ENCODE results near the gene MCTP2.

MCTP2 gene

GRCh38 chr15:94386351-94386750 is 155.0 kb downstream of the MCTP2 start:
- no peak for DNase-seq (ENCODE audit: low read depth in 1 of 2, low spot score in 1 of 2)

- no peak for DNase-seq (ENCODE audit: low read depth in 1 of 2, low spot score in 1 of 2)
Observed at GRCh38 chr15:94387442-94387841, 156.1 kb downstream of the MCTP2 start.

DNA sequence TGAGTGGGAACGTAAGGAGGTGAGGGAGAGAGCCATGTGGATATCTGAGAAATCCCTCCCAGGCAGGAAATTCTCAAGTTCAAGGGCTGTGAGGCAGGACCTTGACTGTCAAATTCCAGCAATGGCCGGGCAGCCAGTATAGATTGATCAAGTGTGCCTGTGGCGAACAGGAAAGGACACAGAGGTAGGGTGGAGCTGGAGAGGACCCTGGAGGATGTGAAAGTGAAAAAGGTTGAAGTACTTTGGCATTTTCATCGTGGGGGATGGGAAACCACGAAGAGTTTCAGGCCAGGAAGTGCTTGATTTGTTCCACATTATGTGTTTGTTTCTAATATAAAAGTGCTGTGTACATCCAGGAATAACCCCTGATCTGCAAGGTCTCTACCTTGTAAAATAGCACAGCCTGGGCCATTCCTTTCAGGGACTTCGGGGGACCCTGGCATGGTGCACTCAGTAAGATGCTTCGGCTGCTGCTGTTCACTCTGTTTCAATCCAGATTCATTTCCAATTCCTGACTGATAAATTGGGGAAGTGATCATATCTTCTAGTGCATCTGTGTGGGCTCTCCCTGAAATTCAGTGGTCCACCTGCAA is 156.6 kb downstream of the MCTP2 start:
- no peak for DNase-seq (ENCODE audit: low read depth in 1 of 2, low spot score in 1 of 2)

DNA sequence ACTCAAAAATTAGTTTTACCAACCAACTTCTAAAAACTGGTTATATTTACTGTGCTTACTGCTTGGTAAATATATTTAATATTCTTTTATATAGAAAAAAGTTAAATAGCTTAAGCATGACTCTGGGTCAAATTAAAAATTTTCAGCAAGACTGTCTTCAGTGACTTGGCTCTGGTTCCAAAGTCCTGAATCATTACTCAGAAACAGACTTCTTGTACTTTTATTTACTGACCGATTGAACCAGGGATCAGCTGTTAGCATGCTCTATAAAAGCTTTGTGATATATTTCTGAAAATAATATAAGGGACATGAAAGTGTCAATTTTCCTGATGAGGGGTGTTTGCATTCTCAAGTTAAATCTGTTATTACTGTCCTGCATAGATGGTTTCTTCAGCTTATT is 164.3 kb downstream of the MCTP2 start:
- DNase-seq (ENCODE audit: low read depth in 1 of 2, low spot score in 1 of 2), result no peak

- no peak for DNase-seq (ENCODE audit: low read depth in 1 of 2, low spot score in 1 of 2)
Observed at GRCh38 chr15:94397337-94397736, 166.0 kb downstream of the MCTP2 start.

DNA sequence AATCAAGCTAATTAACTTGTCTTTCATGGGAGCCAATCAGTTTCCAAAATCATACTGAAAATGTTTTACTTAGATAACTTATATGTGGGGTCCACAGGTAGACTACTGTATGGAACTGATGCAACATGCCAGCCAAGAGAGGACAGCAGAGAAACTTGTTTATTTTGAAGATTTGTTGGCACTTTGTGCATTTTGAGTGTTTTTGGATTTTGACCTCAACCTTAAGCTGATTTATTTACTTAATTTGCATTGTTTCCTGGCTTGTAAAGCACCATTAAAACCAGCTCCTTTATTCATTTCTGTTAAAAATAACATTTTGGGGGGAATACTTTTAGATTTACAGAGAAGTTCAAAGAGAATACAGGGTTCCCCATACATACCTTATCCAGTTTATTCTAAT is 166.6 kb downstream of the MCTP2 start:
- no peak for DNase-seq (ENCODE audit: low read depth in 1 of 2, low spot score in 1 of 2)

- no peak for DNase-seq (ENCODE audit: low read depth in 1 of 2, low spot score in 1 of 2)
Observed at GRCh38 chr15:94400526-94401298, 169.4 kb downstream of the MCTP2 start.

DNA sequence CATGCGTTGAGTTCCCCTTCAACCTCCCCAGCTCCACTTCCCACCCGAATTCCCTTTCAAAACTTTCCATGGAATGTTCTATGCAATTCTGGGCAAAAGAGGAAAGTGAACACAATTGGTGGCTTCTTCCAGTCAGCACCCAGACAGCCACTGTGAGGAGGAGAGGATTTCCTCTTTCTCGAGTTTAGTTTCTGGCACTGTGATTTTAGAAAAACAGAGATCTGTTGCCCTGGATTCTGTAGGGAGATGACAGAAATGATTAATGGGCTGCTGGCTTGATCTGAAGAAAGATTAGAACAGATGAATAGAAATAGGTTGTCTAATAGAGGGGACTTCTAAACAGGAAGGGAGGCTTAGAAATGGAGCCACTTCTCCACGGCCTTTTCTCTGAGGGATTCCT is 172.0 kb downstream of the MCTP2 start:
- no peak for DNase-seq (ENCODE audit: low read depth in 1 of 2, low spot score in 1 of 2)

DNA sequence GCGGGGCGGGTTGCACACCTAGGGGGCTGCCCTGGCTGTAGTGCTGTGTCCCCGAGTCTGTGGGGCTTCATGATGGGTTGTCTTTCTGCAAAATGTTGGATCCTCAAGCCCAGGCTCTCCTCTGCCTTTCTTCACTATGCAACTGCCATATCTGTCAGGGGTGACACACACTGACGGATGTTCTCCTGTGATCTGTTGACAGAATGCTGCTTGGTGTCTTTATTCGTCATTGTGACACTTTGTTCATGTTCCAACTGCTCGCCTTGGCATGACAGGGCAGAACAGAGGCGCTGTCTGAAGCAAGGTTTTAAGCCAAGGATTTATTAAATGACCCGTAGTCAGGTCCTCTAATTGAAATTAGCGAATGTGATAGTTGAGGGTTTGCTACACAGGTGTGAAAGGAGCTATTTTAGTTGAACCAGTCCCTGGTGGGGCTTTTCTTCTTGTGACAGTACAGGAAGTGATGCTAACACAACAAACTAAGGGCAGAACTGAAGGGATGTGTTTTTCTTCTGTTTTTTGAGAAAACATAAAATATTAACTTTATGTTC is 173.4 kb downstream of the MCTP2 start:
- no peak for DNase-seq (ENCODE audit: low read depth in 1 of 2, low spot score in 1 of 2)

- DNase-seq (ENCODE audit: low read depth in 1 of 2, low spot score in 1 of 2), result no peak
Observed at GRCh38 chr15:94411285-94411684, 179.9 kb downstream of the MCTP2 start.

- no peak for DNase-seq (ENCODE audit: low read depth in 1 of 2, low spot score in 1 of 2)
Observed at GRCh38 chr15:94411846-94412245, 180.5 kb downstream of the MCTP2 start.

DNA sequence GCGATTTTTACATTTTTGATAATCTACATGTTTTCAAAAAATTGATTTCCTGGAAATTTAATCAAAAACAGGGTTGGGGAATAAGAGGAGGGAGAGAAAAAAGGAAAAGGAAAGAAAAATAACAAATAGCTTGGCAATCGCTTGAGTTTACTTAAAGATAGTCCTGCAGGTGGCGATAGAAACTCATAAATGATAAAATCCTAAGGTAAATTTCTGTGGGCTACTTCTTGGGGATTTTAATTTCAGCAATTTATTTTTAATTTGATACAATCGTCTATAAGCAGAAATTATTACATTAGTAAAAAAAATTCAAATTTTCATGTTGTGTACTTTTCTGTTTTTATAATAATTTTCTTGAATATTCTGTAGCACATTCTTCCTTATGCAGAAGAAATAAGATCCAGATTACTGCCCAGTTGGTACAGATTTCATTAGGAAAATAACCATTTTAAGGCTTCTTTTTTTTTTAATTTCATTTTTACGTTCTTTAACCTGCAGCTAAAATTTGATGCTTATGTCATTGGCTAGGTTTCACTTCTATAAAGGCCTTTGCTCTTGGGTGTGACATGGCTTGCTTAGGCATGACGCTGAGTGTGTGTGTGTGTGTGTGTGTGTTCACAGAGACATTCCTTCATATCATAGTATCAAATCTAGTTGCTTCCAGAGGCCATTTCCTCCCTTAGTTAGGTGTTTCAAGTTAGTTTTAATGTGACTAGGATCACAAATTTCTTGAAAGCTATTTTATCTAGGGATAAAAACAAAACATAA is 181.8 kb downstream of the MCTP2 start:
- no peak for DNase-seq (ENCODE audit: low read depth in 1 of 2, low spot score in 1 of 2)

DNA sequence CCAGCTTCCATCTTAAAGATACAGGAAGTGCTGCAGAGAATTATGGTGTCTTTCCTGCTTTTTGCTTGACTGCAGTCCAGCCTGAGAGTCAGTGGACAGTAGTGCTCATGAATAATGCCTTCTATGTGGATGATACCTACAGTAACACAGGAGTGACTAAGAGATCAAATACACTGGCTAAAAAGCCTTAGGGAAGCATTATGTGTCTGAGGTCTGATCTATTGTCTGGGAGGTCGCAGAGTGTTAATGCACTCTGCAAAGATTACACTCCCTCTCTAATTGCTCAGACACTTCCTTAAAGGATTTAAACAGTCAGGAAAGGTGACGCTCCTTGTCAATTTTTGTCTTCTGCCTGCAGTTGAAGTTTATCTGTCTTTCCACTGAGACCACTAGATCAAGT is 183.6 kb downstream of the MCTP2 start:
- DNase-seq (ENCODE audit: low read depth in 1 of 2, low spot score in 1 of 2), result no peak

DNA sequence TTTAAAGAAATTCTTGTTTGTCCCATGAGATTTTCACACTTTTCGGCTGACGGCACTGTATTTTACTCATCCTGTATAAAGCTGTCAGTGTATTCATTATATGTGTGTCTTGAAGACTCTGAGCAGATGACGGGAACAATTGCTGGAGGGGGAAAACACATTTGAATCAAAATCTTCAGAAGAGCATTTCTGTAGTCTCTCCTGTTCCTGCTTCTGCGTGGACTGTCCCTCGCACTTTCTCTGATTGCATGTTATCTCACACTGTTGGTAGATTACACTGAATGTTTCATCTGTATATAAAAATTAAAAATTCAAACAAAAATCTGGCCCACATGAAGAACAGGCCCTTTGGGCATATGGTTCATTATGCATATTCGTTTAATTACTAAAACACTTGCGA is 184.9 kb downstream of the MCTP2 start:
- no peak for DNase-seq (ENCODE audit: low read depth in 1 of 2, low spot score in 1 of 2)

- DNase-seq (ENCODE audit: low read depth in 1 of 2, low spot score in 1 of 2), result no peak
Observed at GRCh38 chr15:94416820-94417219, 185.5 kb downstream of the MCTP2 start.

GRCh38 chr15:94417501-94418293 is 186.3 kb downstream of the MCTP2 start:
- no peak for DNase-seq (ENCODE audit: low read depth in 1 of 2, low spot score in 1 of 2)

DNA sequence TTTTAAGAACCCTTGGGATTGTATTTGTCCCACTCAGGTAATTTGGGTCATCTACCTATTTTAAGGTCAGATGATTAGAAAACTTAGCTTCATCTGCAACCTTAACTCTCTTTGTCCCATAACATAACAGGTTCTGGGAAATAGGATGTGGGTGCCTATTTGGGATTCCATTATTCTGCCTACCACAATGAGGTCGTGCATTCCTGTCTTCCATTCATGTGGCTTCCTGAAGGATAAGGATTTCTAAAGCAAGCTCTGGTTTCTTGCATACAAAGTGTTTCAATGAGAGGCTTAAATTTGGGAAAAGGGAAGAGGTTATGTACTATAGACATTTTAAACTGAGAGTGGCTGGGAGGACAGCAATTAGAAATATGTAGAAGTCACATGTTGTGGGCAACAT is 190.3 kb downstream of the MCTP2 start:
- no peak for DNase-seq (ENCODE audit: low read depth in 1 of 2, low spot score in 1 of 2)

DNA sequence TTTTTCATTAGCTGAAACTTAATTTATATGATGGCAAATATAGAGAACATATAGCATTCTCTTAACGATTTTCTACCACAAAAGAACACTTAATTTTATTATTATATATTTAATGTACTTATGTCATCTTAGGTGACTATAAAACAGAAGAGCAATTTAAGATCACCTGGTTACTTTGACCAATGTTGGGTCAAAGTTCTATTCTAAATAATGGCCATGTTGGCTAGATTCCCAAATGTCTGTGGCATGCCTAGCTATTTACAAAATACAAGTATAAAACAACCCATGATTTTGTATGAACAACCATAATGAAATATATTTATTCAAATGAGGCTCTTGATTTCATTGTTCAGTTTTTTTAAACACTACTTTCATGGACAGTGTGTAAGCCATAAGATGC is 200.9 kb downstream of the MCTP2 start:
- DNase-seq (ENCODE audit: low read depth in 1 of 2, low spot score in 1 of 2), result no peak

GRCh38 chr15:94439158-94439557 is 207.8 kb downstream of the MCTP2 start:
- no peak for DNase-seq (ENCODE audit: low read depth in 1 of 2, low spot score in 1 of 2)

DNA sequence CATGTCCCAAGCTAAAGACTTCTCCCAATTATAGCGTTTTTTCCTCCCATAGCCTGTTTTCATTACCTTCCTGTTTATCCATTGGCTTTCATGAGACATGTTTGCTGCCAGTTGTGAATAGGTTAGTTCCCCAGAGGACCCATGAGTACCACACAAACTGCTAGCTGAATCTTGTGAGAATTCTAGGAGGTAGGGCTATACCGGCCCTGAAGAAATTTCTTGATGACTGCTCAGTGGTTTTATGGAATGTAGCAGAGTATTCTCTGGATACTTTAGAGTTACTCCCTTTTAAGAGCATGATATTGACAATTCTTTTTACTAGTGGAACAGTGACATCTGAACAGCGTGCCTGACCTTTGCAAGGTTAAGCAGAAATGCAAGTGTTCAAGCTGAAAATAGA is 210.4 kb downstream of the MCTP2 start:
- DNase-seq (ENCODE audit: low read depth in 1 of 2, low spot score in 1 of 2), result no peak

DNA sequence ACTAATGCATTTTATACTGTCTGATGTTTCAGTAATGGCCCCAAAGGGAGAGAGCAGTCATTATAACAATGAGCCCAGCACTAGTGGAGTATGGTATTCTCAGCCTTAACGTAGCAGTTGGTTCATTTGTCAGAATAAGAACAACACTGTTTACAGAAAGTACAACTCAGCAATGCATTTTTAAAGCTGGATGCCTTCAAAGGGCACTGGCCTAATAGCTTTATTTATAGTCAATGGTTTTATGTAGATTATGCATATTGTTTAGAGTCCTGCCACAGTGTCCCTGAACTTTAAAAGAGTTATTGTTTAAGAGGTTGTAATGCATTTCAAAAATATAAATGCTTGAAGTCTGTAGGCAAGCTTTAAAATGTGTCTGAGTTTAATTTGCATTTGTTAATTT is 211.1 kb downstream of the MCTP2 start:
- no peak for DNase-seq (ENCODE audit: low read depth in 1 of 2, low spot score in 1 of 2)
